Activated CD4-positive, alpha-beta T cell treated with anti-CD3 and anti-CD28 coated beads for 36 hours (primary cell): ENCODE measurements around the gene TEDC2. TPM values are rescaled to one million over a fixed set of nuclear protein-coding genes. Genes with fewer than 3 reads are reported as not detected.

Experiments
- ATAC-seq: fragments of 200-7000 bp; cut with Tn5 transposase; one replicate; pipeline ENCODE4 v1.10.0; 2021; ENCODE audit warnings: mild to moderate bottlenecking, moderate library complexity
- CTCF ChIA-PET: fragments of 350-600 bp; sonication (Branson Sonifier 250); formaldehyde crosslinking; loops from one replicate; lab custom pipeline; 2021; ENCODE audit warnings: antibody characterized with exemption; lab: Charles Lee
- POLR2A ChIA-PET: fragments of 350-600 bp; sonication (Branson Sonifier 250); formaldehyde crosslinking; loops from one replicate; lab custom pipeline; 2021; ENCODE audit warnings: antibody characterized with exemption, inconsistent platforms; lab: Charles Lee
- DNase-seq: peaks from one replicate; pipeline ENCODE4 v3.0.0-alpha.2; 2020
- H3K27ac Mint-ChIP-seq: one replicate; pipeline ENCODE4 v1.8.0; 2021; ENCODE audit warnings: mixed read lengths
- H3K27me3 Mint-ChIP-seq: one replicate; pipeline ENCODE4 v1.8.0; 2021; ENCODE audit warnings: mixed read lengths
- H3K36me3 Mint-ChIP-seq: one replicate; pipeline ENCODE4 v1.8.0; 2021; ENCODE audit warnings: low read depth, mixed read lengths
- H3K4me1 Mint-ChIP-seq: one replicate; pipeline ENCODE4 v1.8.0; 2021; ENCODE audit warnings: mixed read lengths
- H3K4me3 Mint-ChIP-seq: one replicate; pipeline ENCODE4 v1.8.0; 2021; ENCODE audit warnings: mild to moderate bottlenecking, moderate library complexity, mixed read lengths
- H3K9me3 Mint-ChIP-seq: one replicate; pipeline ENCODE4 v1.8.0; 2021; ENCODE audit warnings: low read depth, mixed read lengths
- intact Hi-C, 2 experiments: fragments of 100-400 bp; cut with DNase I in 1 of 2; cut with micrococcal nuclease in 1 of 2; formaldehyde crosslinking; loops; one replicate each; pipeline versions ENCODE4 v1.14.2 to v1.15.1; 2022 to 2024; cut with DNase I, micrococcal nuclease
- total RNA-seq, 2 experiments: library from RNA; stranded (reverse); gene quantifications; one replicate each; pipeline ENCODE4 v1.2.3, GENCODE V29; 2021

The TEDC2 gene
- total RNA-seq, 2 experiments from 2014 or later: 21.0 to 23.1 TPM

DNA sequence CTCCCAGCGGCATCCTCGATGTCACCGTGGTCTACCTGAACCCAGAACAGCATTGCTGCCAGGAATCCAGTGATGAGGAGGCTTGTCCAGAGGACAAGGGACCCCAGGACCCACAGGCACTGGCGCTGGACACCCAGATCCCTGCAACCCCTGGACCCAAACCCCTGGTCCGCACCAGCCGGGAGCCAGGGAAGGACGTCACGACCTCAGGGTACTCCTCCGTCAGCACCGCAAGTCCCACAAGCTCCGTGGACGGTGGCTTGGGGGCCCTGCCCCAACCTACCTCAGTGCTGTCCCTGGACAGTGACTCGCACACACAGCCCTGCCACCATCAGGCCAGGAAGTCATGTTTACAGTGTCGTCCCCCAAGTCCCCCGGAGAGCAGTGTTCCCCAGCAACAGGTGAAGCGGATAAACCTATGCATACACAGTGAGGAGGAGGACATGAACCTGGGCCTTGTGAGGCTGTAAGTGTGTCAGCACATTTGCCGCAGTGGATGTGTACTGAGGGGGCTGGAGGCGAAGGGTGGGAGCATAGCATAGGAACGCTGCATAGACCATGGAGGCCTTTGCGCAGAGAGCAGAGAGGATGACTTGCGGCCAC, 3.3 kb upstream of the TEDC2 start:
- POLR2A ChIA-PET: no interaction called here
- no peak for DNase-seq

DNA sequence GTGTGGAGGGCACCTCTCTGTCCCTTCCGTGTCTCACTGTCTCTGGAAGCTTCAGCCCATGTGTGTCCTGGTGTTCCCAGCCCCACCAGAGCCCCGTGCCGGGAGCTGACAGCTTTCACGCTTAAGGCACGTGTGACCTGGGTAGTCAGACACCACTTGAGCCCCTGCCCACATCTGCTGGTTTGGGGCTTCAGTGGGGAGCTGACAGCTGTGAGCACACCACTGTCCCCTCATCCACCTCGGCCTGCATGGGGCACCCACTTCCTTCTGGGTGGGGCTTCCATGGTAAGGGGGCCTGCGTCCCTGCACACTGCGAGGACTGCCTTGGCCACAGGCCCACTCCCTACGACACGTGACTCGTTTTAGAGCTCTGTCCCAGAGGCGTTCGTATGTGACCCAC, 2.6 kb upstream of the TEDC2 start:
- DNase-seq: no peak
- Mint-ChIP-seq H3K4me3 (no peak overlapping the region), H3K4me1 (peaks cover 6% of the 10 kb centered on the region)

More for the DNA sequence above, 3.3 kb upstream of the TEDC2 start:
- Mint-ChIP-seq H3K9me3 (no peaks in the 10 kb centered on the region), H3K27me3 (no peaks in the 10 kb centered on the region), H3K4me1 (peaks cover 6% of the 10 kb centered on the region), H3K27ac (no peak overlapping the region), H3K4me3 (no peak overlapping the region), H3K36me3 (peaks cover 33% of the 10 kb centered on the region)
- CTCF ChIA-PET: no interaction called here
- intact Hi-C loops: no loop called here
- no peak for ATAC-seq

GRCh38 chr16:2457946-2458345, 2.0 kb upstream of the TEDC2 start:
- Mint-ChIP-seq H3K27ac (no peak overlapping the region), H3K4me1 (peaks cover 6% of the 10 kb centered on the region), H3K4me3 (no peak overlapping the region), H3K27me3 (no peaks in the 10 kb centered on the region), H3K36me3 (peaks cover 22% of the 10 kb centered on the region), H3K9me3 (no peaks in the 10 kb centered on the region)
- intact Hi-C loops: no loop called here
- ChIA-PET POLR2A (no interaction called here), CTCF (no interaction called here)
- ATAC-seq (no peak), DNase-seq (no peak)

More for the DNA sequence above, 2.6 kb upstream of the TEDC2 start:
- intact Hi-C loops: no loop called here
- ATAC-seq: no peak
- Mint-ChIP-seq H3K27me3 (no peaks in the 10 kb centered on the region), H3K27ac (no peak overlapping the region), H3K36me3 (peaks cover 29% of the 10 kb centered on the region), H3K9me3 (no peaks in the 10 kb centered on the region)
- ChIA-PET CTCF (no interaction called here), POLR2A (no interaction called here)

DNA sequence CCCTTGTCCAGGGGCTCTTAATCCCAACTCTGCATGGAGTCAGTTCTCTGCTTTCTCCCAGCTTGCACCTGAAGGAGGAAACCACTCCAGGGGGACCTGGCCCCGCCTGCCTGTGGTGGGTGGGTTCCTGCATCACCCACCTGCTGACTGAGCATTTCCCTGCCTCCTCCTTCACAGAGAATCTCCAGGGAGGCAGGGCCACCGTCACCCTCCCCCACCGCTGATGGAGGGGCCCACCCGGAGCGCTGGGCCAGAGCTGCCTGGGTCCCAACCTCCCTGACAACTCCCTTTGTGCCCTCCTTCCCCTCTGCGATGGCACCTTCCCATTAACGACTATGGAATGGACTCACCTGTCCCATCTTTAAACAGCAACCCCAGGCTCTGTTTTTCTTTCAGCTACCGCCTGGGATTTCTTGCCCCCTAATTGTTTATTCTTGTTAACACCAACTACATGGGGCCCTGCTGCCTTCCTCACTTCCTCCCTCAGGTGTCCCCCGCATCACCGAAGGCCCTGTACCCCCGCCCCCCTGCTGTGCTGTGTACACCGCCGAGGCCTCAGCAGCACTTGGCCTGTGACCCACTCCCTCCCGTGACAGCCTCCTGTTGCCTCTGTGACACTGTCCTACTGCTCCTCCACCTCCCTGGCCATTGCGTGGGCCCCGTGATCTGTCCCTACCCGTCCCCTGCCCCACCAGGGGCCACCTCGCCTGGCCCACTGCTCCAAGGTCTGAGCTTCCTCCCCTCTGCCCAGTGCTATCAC, 842 bp upstream of the TEDC2 start:
- POLR2A ChIA-PET: interaction anchor here (0.6 to 1.5 kb wide), 4 partner anchors 30 to 304 kb away, joined by 3 to 6 read pairs (median 4); partner anchors contain the start of genes ABCA3, CCNF and TRAF7
- Mint-ChIP-seq H3K27ac (peak overlapping the region; percentile 67), H3K4me1 (peaks cover 6% of the 10 kb centered on the region), H3K36me3 (peaks cover 17% of the 10 kb centered on the region), H3K27me3 (no peaks in the 10 kb centered on the region), H3K4me3 (peak overlapping the region; percentile 73), H3K9me3 (no peaks in the 10 kb centered on the region)
- CTCF ChIA-PET: interaction anchor here (0.8 to 0.9 kb wide), 2 partner anchors 30 to 42 kb away, joined by 3 read pairs; partner anchors contain the start of gene CCNF
- DNase-seq (no peak), ATAC-seq (no peak)
- intact Hi-C loops: loop anchor here in 1 of 2 experiments (1.0 kb wide), 1 partner anchor 42 kb away; no protein-coding TSS in a partner anchor

- no peak for DNase-seq
Measured at GRCh38 chr16:2460391-2460713, 443 bp downstream of the TEDC2 start.

GRCh38 chr16:2460916-2461315, 1.0 kb downstream of the TEDC2 start:
- Mint-ChIP-seq H3K4me1 (peaks cover 6% of the 10 kb centered on the region), H3K27me3 (no peaks in the 10 kb centered on the region), H3K4me3 (peak overlapping the region; percentile 73), H3K9me3 (no peaks in the 10 kb centered on the region), H3K36me3 (peaks cover 13% of the 10 kb centered on the region), H3K27ac (no peak overlapping the region)
- POLR2A ChIA-PET: interaction anchor here (1.5 kb wide), 1 partner anchor 306 kb away, joined by 6 read pairs; the partner anchor contains the start of gene TRAF7
- CTCF ChIA-PET: no interaction called here
- ATAC-seq (no peak), DNase-seq (no peak)
- intact Hi-C loops: loop anchor here (1.0 to 5.0 kb wide), 8 partner anchors 13 to 193 kb away; partner anchors contain the start of genes ABCA3 (in 1 of the 2), ATP6V0C (in 1 of the 2), CCNF (in 1 of the 2) and RNPS1 (in 1 of the 2)

More at GRCh38 chr16:2460391-2460713, 443 bp downstream of the TEDC2 start:
- peak overlapping the region; percentile 73 for H3K4me3 Mint-ChIP-seq
- H3K9me3 Mint-ChIP-seq: no peaks in the 10 kb centered on the region
- POLR2A ChIA-PET: interaction anchor here (1.1 to 1.5 kb wide), 2 partner anchors 120 to 305 kb away, joined by 4 to 6 read pairs; partner anchors contain the start of genes ABCA3 and TRAF7
- intact Hi-C loops: loop anchor here (1.0 to 5.0 kb wide), 8 partner anchors 14 to 192 kb away; partner anchors contain the start of genes ABCA3 (in 1 of the 2), ATP6V0C (in 1 of the 2), CCNF (in 1 of the 2) and RNPS1 (in 1 of the 2)
- CTCF ChIA-PET: interaction anchor here (0.6 kb wide), 1 partner anchor 38 kb away, joined by 3 read pairs; no protein-coding TSS in a partner anchor
- H3K27ac Mint-ChIP-seq: no peak overlapping the region
- H3K36me3 Mint-ChIP-seq: peaks cover 14% of the 10 kb centered on the region
- ATAC-seq: no peak
- no peaks in the 10 kb centered on the region for H3K27me3 Mint-ChIP-seq
- peaks cover 6% of the 10 kb centered on the region for H3K4me1 Mint-ChIP-seq

- Mint-ChIP-seq H3K27ac (no peak overlapping the region), H3K4me3 (no peak overlapping the region), H3K36me3 (peaks cover 4% of the 10 kb centered on the region), H3K9me3 (no peaks in the 10 kb centered on the region), H3K4me1 (peaks cover 6% of the 10 kb centered on the region), H3K27me3 (peaks cover 2% of the 10 kb centered on the region)
- DNase-seq (no peak), ATAC-seq (no peak)
- POLR2A ChIA-PET: no interaction called here
- CTCF ChIA-PET: no interaction called here
- intact Hi-C loops: loop anchor here in 1 of 2 experiments (5.0 kb wide), 1 partner anchor 40 kb away; no protein-coding TSS in a partner anchor
Measured at GRCh38 chr16:2462031-2462866, 2.3 kb downstream of the TEDC2 start.

DNA sequence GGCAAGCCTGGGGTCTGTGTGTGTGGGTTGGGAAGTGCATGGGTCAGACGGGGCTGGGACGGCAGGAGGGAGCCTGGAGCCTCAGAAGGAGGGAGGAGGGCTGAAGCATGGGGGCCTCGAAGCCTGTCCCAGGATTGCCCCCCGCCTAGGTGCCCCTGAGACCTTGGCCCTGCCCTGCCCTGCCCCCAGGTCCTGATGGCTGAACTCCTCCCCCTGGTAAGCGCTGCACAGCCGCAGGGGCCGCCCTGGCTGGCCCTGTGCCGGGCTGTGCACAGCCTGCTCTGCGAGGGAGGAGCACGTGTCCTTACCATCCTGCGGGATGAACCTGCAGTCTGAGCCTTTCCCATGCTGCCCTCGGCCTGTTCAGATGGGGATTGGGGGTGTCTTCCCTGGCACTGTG, 4.4 kb downstream of the TEDC2 start:
- DNase-seq (no peak), ATAC-seq (no peak)
- peaks cover 7% of the 10 kb centered on the region for H3K27me3 Mint-ChIP-seq
- no peaks in the 10 kb centered on the region for H3K9me3 Mint-ChIP-seq
- H3K4me3 Mint-ChIP-seq: no peak overlapping the region
- intact Hi-C loops: loop anchor here in 1 of 2 experiments (5.0 kb wide), 1 partner anchor 38 kb away; no protein-coding TSS in a partner anchor
- CTCF ChIA-PET: no interaction called here
- no peak overlapping the region for H3K27ac Mint-ChIP-seq
- H3K36me3 Mint-ChIP-seq: peaks cover 2% of the 10 kb centered on the region
- POLR2A ChIA-PET: no interaction called here
- peaks cover 4% of the 10 kb centered on the region for H3K4me1 Mint-ChIP-seq

DNA sequence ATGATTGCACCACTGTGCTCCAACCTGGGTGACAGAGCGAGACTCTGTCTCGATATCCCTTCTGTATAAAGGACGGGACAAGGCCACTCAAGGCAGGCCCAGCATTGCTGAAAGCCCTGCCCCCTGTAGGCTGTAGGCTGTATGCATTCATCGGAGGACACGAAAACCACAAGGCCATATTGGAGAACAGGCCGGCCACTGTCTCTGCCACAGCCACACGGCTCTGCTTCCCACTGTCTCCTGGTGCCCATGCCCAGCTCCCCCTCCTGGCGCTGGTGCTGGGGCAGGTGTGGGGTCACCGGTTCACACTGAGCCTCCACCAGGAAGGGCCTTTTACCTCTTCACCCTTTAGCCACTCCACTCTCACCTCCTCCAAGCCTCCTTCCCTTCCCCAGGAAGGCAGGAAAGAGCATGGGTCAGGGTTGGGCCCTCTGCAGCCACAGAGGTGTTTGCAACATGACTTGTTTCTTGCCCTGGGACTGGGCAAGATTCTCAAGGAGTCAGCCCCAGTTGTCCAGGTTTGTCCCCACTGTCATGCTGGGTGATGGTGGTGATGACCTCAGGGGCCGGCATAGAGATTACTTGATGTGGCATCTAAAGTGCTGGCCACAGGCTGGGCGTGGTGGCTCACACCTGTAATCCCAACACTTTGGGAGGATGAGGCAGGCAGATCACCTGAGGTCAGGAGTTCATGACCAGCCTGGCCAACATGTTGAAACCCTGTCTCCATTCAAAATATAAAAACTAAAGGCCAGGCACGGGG, 5.9 kb downstream of the TEDC2 start:
- Mint-ChIP-seq H3K27ac (no peak overlapping the region), H3K36me3 (peaks cover 2% of the 10 kb centered on the region), H3K27me3 (peaks cover 19% of the 10 kb centered on the region), H3K4me3 (no peak overlapping the region), H3K4me1 (no peaks in the 10 kb centered on the region), H3K9me3 (no peaks in the 10 kb centered on the region)
- DNase-seq: no peak
- no peak for ATAC-seq
- intact Hi-C loops: no loop called here
- POLR2A ChIA-PET: no interaction called here
- CTCF ChIA-PET: no interaction called here

DNA sequence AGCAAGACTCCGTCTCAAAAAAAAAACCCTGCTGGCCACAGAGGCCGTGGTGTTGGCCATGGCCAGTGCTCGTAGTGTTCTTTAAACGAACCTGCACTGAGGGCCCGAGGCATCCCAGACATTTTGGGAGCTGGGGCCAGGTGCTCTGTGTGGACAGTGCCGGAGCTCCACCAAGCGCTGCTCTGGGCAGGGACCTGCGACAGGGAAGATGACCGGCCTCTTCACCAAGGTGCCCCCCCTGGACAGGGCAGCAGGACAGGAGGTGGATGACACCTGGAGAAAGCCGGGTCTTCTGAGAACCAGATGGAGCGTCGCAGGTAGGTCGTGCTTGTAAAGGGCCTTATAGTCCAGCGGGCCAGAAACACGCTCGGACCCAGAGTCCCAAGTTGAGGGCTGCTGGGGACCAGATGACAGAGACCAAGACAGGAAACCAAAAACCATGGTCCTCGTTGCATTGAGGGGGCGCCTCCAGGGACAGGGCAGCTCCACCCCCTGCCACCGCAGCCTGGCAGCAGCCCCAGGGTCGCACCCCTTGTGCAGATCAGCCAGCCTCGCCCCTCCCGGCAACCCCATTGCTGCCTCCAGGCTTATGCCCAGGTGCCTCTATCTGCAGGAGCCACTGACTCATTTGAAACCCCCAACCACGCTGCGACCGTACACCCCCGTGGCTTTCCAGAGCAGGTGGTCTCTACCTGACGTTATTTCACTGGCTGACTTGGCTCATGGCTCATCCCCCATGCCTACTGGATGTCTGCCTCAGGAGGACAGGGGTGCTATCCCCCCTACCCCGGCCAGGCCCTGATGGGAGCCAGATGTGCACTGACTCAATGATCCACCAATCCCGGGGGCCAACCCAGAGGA, 7.0 kb downstream of the TEDC2 start:
- H3K36me3 Mint-ChIP-seq: peaks cover 2% of the 10 kb centered on the region
- H3K4me3 Mint-ChIP-seq: no peak overlapping the region
- peak; percentile 3 for ATAC-seq
- no peak overlapping the region for H3K27ac Mint-ChIP-seq
- DNase-seq: no peak
- CTCF ChIA-PET: no interaction called here
- H3K4me1 Mint-ChIP-seq: no peaks in the 10 kb centered on the region
- no peaks in the 10 kb centered on the region for H3K9me3 Mint-ChIP-seq
- POLR2A ChIA-PET: no interaction called here
- intact Hi-C loops: no loop called here
- peaks cover 19% of the 10 kb centered on the region for H3K27me3 Mint-ChIP-seq
